HG02970 (cell line): ENCODE measurements around the gene MBP.

ENCODE experiments used
- ATAC-seq: cut with Tn5 transposase; IDR thresholded peaks from one replicate; pipeline ENCODE4 v1.9.1; 2021; ENCODE audit warnings: mild to moderate bottlenecking, moderate library complexity, moderate number of reproducible peaks; ENCODE audit not compliant: unreplicated experiment, low FRiP score

Gene MBP

GRCh38 chr18:77132369-77133050 lies at the start of gene MBP:
MBP (minus strand) TSS chr18:77132783; CDS start chr18:77105261, 27,522 bp downstream.
- peak; percentile 48 for ATAC-seq

- no peak for ATAC-seq
Measured at GRCh38 chr18:77181950-77182707, 49.5 kb upstream of the MBP start.

GRCh38 chr18:77178559-77178958 lies 46.0 kb upstream of the MBP start:
- ATAC-seq: no peak

- ATAC-seq: no peak
Measured at GRCh38 chr18:77177009-77177408, 44.4 kb upstream of the MBP start.

- no peak for ATAC-seq
Measured at GRCh38 chr18:77173275-77174030, 40.9 kb upstream of the MBP start.

GRCh38 chr18:77170890-77171410 lies 38.4 kb upstream of the MBP start:
- no peak for ATAC-seq

- ATAC-seq: no peak
Measured at GRCh38 chr18:77168811-77169311, 36.3 kb upstream of the MBP start.

GRCh38 chr18:77167251-77167650 lies 34.7 kb upstream of the MBP start:
- ATAC-seq: no peak

- ATAC-seq: no peak
Measured at GRCh38 chr18:77166523-77166922, 33.9 kb upstream of the MBP start.

GRCh38 chr18:77165503-77166188 lies 33.1 kb upstream of the MBP start:
- no peak for ATAC-seq

GRCh38 chr18:77164763-77165485 lies 32.3 kb upstream of the MBP start:
- no peak for ATAC-seq

GRCh38 chr18:77164026-77164425 lies 31.4 kb upstream of the MBP start:
- ATAC-seq: no peak

- ATAC-seq: no peak
Measured at GRCh38 chr18:77162580-77162979, 30.0 kb upstream of the MBP start.

- no peak for ATAC-seq
Measured at GRCh38 chr18:77161961-77162360, 29.4 kb upstream of the MBP start.

- ATAC-seq: no peak
Measured at GRCh38 chr18:77161383-77161782, 28.8 kb upstream of the MBP start.

- no peak for ATAC-seq
Measured at GRCh38 chr18:77160515-77160914, 27.9 kb upstream of the MBP start.

GRCh38 chr18:77157312-77157711 lies 24.7 kb upstream of the MBP start:
- no peak for ATAC-seq

GRCh38 chr18:77155031-77155430 lies 22.4 kb upstream of the MBP start:
- ATAC-seq: no peak

GRCh38 chr18:77153404-77153803 lies 20.8 kb upstream of the MBP start:
- ATAC-seq: no peak
